GM10266 (cell line): Measurements from ENCODE around the gene UNG.
"Not testable (repeated sequence)": the region's sequence is repeated elsewhere in the genome, so short reads cannot be mapped to it uniquely, and the experiment has no call there.

ENCODE experiments used
- DNase-seq: peaks from one replicate; pipeline ENCODE4 v3.0.0; 2012; ENCODE audit errors: extremely low spot score
- CTCF ChIP-seq: IDR thresholded peaks from 2 replicates; pipeline ENCODE4 v1.5.1; 2012; ENCODE audit warnings: mild to moderate bottlenecking, low read depth; ENCODE audit not compliant: control insufficient read depth, insufficient read depth; ENCODE audit errors: missing control alignments

UNG gene

GRCh38 chr12:109097435-109098182 lies at the start of gene UNG:
Gene UNG (plus strand): TSS chr12:109097597. CDS start chr12:109097680, 83 bp downstream.
- peak; percentile 98 for DNase-seq
- no peak for TF ChIP-seq CTCF

GRCh38 chr12:109048706-109049105 lies 48.7 kb upstream of the UNG start:
- not testable (repeated sequence) for DNase-seq

GRCh38 chr12:109049794-109050193 lies 47.6 kb upstream of the UNG start:
- not testable (repeated sequence) for DNase-seq

- TF ChIP-seq CTCF = no peak
- no peak for DNase-seq
Observed at GRCh38 chr12:109052097-109052413, 45.3 kb upstream of the UNG start.

- DNase-seq = peak; percentile 89
- no peak for TF ChIP-seq CTCF
Observed at GRCh38 chr12:109052414-109053323, 44.7 kb upstream of the UNG start, which contains the start of gene USP30. Gene USP30 (plus strand): TSS chr12:109052576. CDS start chr12:109052679, 103 bp downstream.

- DNase-seq = peak; percentile 76
- TF ChIP-seq CTCF = no peak
Observed at GRCh38 chr12:109053382-109054123, 43.8 kb upstream of the UNG start.

- DNase-seq = not testable (repeated sequence)
Observed at GRCh38 chr12:109054124-109054513, 43.3 kb upstream of the UNG start.

- no peak for TF ChIP-seq CTCF
- DNase-seq = no peak
Observed at GRCh38 chr12:109054520-109054919, 42.9 kb upstream of the UNG start.
